Spleen (tissue), 11 donors: ENCODE measurements around the gene LPP. TPM values are rescaled to one million over a fixed set of nuclear protein-coding genes. Genes with fewer than 3 reads are reported as not detected.
A peak's percentile ranks its signal among the peaks of the same experiment; 100 is the strongest.

Experiments
- DNase-seq: peaks from one replicate; pipeline ENCODE4 v3.0.0-alpha.2; 2020
- H3K27ac ChIP-seq, 8 donors: fragments of 200-600 bp; sonication (generic) in 7 of 8; 1 replicate in 4 of 8; 2 replicates in 4 of 8; pipeline versions ENCODE4 v1.5.0 to v1.8.0; 2016 to 2021; ENCODE audit warnings: inconsistent platforms in 4 of 8, mild to moderate bottlenecking in 4 of 8, moderate library complexity in 1 of 8
- H3K27me3 ChIP-seq, 7 donors: fragments of 200-600 bp; sonication (generic) in 6 of 7; replicated peaks in 1 of 7; 1 replicate in 4 of 7; 2 replicates in 3 of 7; pipeline versions ENCODE4 v1.5.0 to v1.8.0; 2016 to 2021; ENCODE audit warnings: inconsistent platforms in 3 of 7, mild to moderate bottlenecking in 1 of 7
- H3K36me3 ChIP-seq, 6 donors: fragments of 200-600 bp; sonication (generic) in 5 of 6; 1 replicate in 4 of 6; 2 replicates in 2 of 6; pipeline versions ENCODE4 v1.5.0 to v1.8.0; 2016 to 2021; ENCODE audit warnings: inconsistent platforms in 2 of 6
- H3K4me1 ChIP-seq, 6 donors: fragments of 200-600 bp; sonication (generic) in 5 of 6; 1 replicate in 3 of 6; 2 replicates in 3 of 6; pipeline versions ENCODE4 v1.5.0 to v1.8.0; 2016 to 2021; ENCODE audit warnings: inconsistent platforms in 3 of 6
- H3K4me3 ChIP-seq, 8 donors: fragments of 200-600 bp; sonication (generic) in 7 of 8; 1 replicate in 4 of 8; 2 replicates in 4 of 8; pipeline versions ENCODE4 v1.5.0 to v1.8.0; 2016 to 2021; ENCODE audit warnings: inconsistent platforms in 4 of 8, mild to moderate bottlenecking in 4 of 8, moderate library complexity in 2 of 8
- H3K9me3 ChIP-seq, 8 donors: fragments of 200-600 bp; sonication (generic) in 7 of 8; 1 replicate in 4 of 8; 2 replicates in 4 of 8; pipeline versions ENCODE4 v1.5.0 to v1.8.0; 2016 to 2021; ENCODE audit warnings: inconsistent platforms in 4 of 8
- POLR2A ChIP-seq, 3 donors: fragments of 450-650 bp; IDR thresholded peaks; one replicate each; pipeline ENCODE4 v1.5.1; 2017; ENCODE audit warnings: antibody characterized with exemption in 3 of 3, mild to moderate bottlenecking in 1 of 3
- POLR2AphosphoS5 ChIP-seq, 3 donors: sonication (generic); formaldehyde crosslinking; IDR thresholded peaks; one replicate each; pipeline ENCODE4 v1.5.1; 2017; ENCODE audit warnings: antibody characterized with exemption in 3 of 3
- WGBS, 5 donors: extraction: QIAGEN DNeasy Blood & Tissue Kit in 3 of 5; methylation state at CpG; one replicate each; pipeline versions ENCODE4 v1.1.5 to v1.1.7; 2013 to 2018; 5-methylcytosine and 5-hydroxymethylcytosine counted together
- intact Hi-C: fragments of 100-400 bp; cut with DNase I; formaldehyde crosslinking; loops from one replicate; pipeline ENCODE4 v1.15.0; 2023; ENCODE audit warnings: low total_unique reads
- polyA plus RNA-seq, 3 donors: library from polyadenylated mRNA; stranded (reverse); fragments of 200-250 nt; gene quantifications; one replicate each; pipeline ENCODE4 v1.2.1, GENCODE V29; 2013
- total RNA-seq, 7 donors: library from RNA; depleted of rRNA in 3 of 7; stranded (reverse); fragments of >200 nt in 3 of 7; fragmentation: NEBNext Ultra II Directional in 4 of 7; extraction: Animal tissue kit (Norgen Biotek cat#: 25700) in 4 of 7; gene quantifications; one replicate each; pipeline versions ENCODE4 v1.1.0 to v1.2.1, GENCODE V29; 2016 to 2021
- TF ChIP-seq, protein P1 (sequence below), 11 experiments: fragments of 200-600 bp in 7 of 11; fragments of 450-650 bp in 4 of 11; sonication (generic) in 4 of 11; IDR thresholded peaks in 8 of 11; conservative IDR thresholded peaks in 3 of 11; 1 replicate in 7 of 11; 2 replicates in 4 of 11; pipeline versions ENCODE4 v1.4.0 to v1.8.0; 2016 to 2021; ENCODE audit warnings: antibody characterized with exemption in 11 of 11, inconsistent platforms in 4 of 11, mild to moderate bottlenecking in 1 of 11
- donor health status: healthy with polysubstance abuse.
- donor health status: DM: no; HTN: no; CAD: no; lungs with moderate emphysema.
- donor health status: DM: no; HTN: no; CAD: no.
- donor health status: Bipolar disorder and iron deficiency.
- donor health status: healthy.
- donor health status: DM: no; HTN: no; CAD: no.
- donor health status: DM: yes; HTN: yes; CAD: no.

The LPP gene
- total and polyA plus RNA-seq, 10 donors: 2.4 to 270 (median 156) TPM

DNA sequence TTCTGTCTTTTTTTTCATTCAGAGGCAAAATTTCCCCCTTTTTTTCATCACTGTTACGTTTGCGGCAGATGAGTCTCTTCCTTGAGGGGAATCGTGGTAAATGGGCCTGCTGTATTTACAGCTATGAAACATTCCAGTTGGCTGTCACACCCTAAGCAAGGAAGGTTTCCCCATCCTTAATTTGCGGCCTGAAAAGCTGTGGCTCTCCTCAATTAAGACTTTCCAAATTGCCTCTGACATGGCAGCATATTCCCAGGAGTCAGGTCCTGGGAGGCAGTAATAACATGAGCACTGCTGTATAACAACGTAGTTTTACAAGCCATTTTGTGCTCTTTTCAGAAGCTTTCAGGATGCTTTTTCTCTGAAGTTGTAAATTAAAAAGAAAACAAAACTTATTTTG lies 420.9 kb downstream of the LPP start:
- intact Hi-C loops: no loop called here
- Histone ChIP-seq H3K4me3 (no peak overlapping the region), H3K27me3 (no peaks in the 10 kb centered on the region), H3K9me3 (no peaks in the 10 kb centered on the region), H3K27ac (no peak overlapping the region), H3K4me1 (peaks cover 0 to 35% (median 7%) of the 10 kb centered on the region in 6 donors), H3K36me3 (no peaks in the 10 kb centered on the region)
- TF ChIP-seq, protein P1, sequence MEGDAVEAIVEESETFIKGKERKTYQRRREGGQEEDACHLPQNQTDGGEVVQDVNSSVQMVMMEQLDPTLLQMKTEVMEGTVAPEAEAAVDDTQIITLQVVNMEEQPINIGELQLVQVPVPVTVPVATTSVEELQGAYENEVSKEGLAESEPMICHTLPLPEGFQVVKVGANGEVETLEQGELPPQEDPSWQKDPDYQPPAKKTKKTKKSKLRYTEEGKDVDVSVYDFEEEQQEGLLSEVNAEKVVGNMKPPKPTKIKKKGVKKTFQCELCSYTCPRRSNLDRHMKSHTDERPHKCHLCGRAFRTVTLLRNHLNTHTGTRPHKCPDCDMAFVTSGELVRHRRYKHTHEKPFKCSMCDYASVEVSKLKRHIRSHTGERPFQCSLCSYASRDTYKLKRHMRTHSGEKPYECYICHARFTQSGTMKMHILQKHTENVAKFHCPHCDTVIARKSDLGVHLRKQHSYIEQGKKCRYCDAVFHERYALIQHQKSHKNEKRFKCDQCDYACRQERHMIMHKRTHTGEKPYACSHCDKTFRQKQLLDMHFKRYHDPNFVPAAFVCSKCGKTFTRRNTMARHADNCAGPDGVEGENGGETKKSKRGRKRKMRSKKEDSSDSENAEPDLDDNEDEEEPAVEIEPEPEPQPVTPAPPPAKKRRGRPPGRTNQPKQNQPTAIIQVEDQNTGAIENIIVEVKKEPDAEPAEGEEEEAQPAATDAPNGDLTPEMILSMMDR (IDR thresholded peaks at IDR 0.05 in 8 of 11, conservative IDR thresholded peaks at IDR 0.05 in 3 of 11): no peak
- TF ChIP-seq POLR2AphosphoS5 (IDR thresholded peaks at IDR 0.05) (no peak), POLR2A (IDR thresholded peaks at IDR 0.05) (no peak)
- WGBS, 5 donors: 87 to 93% (median 91%) methylated on average over 5 of the region's 5 CpGs
- DNase-seq: no peak

- no peak for DNase-seq
- WGBS, 5 donors: 92 to 96% (median 94%) methylated on average over 6 of the region's 6 CpGs
- Histone ChIP-seq H3K4me1 (peaks cover 0 to 39% (median 7%) of the 10 kb centered on the region in 6 donors), H3K27me3 (no peaks in the 10 kb centered on the region), H3K4me3 (no peak overlapping the region), H3K36me3 (no peaks in the 10 kb centered on the region), H3K27ac (no peak overlapping the region), H3K9me3 (no peaks in the 10 kb centered on the region)
- TF ChIP-seq POLR2A (IDR thresholded peaks at IDR 0.05): no peak
- TF ChIP-seq, protein P1 (IDR thresholded peaks at IDR 0.05 in 8 of 11, conservative IDR thresholded peaks at IDR 0.05 in 3 of 11): no peak
- TF ChIP-seq POLR2AphosphoS5 (IDR thresholded peaks at IDR 0.05): no peak
- intact Hi-C loops: no loop called here
Measured at GRCh38 chr3:188575501-188575900, 421.5 kb downstream of the LPP start.

DNA sequence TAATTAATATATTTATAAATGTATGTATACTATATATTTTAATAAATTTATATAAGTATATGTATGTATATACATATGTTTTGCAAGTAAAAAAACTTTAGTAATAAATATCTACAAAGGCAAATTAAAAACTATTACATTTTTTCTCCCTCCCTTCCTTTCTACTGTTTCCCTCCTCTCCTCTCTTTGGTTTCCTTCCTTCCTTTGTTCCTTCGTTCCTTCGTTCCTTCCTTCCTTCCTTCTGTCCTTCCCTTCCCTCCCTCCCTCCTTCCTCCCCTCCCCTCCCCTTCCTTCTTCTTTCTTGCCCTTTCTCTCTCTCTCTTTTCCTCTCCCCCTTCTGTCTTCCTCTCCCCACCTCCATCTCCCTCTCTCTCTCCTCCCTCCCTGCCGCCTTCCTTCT lies 423.6 kb downstream of the LPP start:
- H3K27me3 ChIP-seq: no peaks in the 10 kb centered on the region
- no peak overlapping the region for H3K4me3 ChIP-seq
- TF ChIP-seq POLR2A (IDR thresholded peaks at IDR 0.05) (no peak), POLR2AphosphoS5 (IDR thresholded peaks at IDR 0.05) (no peak)
- TF ChIP-seq, protein P1 (IDR thresholded peaks at IDR 0.05 in 8 of 11, conservative IDR thresholded peaks at IDR 0.05 in 3 of 11): no peak
- WGBS, 5 donors: 93 to 100% (median 97%) methylated on average over 1 of the region's 3 CpGs
- DNase-seq: no peak
- no peaks in the 10 kb centered on the region for H3K9me3 ChIP-seq
- H3K36me3 ChIP-seq: no peaks in the 10 kb centered on the region
- peaks cover 0 to 60% (median 15%) of the 10 kb centered on the region in 6 donors for H3K4me1 ChIP-seq
- intact Hi-C loops: no loop called here
- no peak overlapping the region for H3K27ac ChIP-seq

- intact Hi-C loops: no loop called here
- TF ChIP-seq POLR2A (IDR thresholded peaks at IDR 0.05): no peak
- TF ChIP-seq, protein P1 (IDR thresholded peaks at IDR 0.05 in 8 of 11, conservative IDR thresholded peaks at IDR 0.05 in 3 of 11): no peak
- TF ChIP-seq POLR2AphosphoS5 (IDR thresholded peaks at IDR 0.05): no peak
- no peak overlapping the region for H3K4me3 ChIP-seq
- no peaks in the 10 kb centered on the region for H3K27me3 ChIP-seq
- DNase-seq: no peak
- H3K36me3 ChIP-seq: no peaks in the 10 kb centered on the region
- peak overlapping the region in 1 of 8 donors; percentile 22 for H3K27ac ChIP-seq
- 56 to 66% (median 61%) methylated on average over 6 of the region's 6 CpGs for WGBS, 5 donors
- peaks cover 2 to 60% (median 27%) of the 10 kb centered on the region in 6 donors for H3K4me1 ChIP-seq
- no peaks in the 10 kb centered on the region for H3K9me3 ChIP-seq
Measured at GRCh38 chr3:188578576-188579363, 424.8 kb downstream of the LPP start.
